GM21786 (cell line): Measurements from ENCODE around the gene MYO9B.

Experiments used
- ATAC-seq: cut with Tn5 transposase; IDR thresholded peaks from one replicate; pipeline ENCODE4 v1.9.1; 2021; ENCODE audit not compliant: unreplicated experiment

The MYO9B gene

GRCh38 chr19:17061205-17061604, 14.4 kb upstream of the MYO9B start:
- no peak for ATAC-seq

GRCh38 chr19:17061691-17062090, 13.9 kb upstream of the MYO9B start:
- no peak for ATAC-seq

GRCh38 chr19:17063428-17063827, 12.1 kb upstream of the MYO9B start:
- ATAC-seq = no peak

- ATAC-seq = no peak
Measured at GRCh38 chr19:17069193-17069592, 6.4 kb upstream of the MYO9B start.

- no peak for ATAC-seq
Measured at GRCh38 chr19:17070421-17070820, 5.2 kb upstream of the MYO9B start.

- ATAC-seq = no peak
Measured at GRCh38 chr19:17070912-17071311, 4.7 kb upstream of the MYO9B start.

GRCh38 chr19:17073869-17074633, 1.5 kb upstream of the MYO9B start:
- ATAC-seq = no peak

- ATAC-seq = peak; percentile 2
Measured at GRCh38 chr19:17074634-17075034, 943 bp upstream of the MYO9B start.

- ATAC-seq = no peak
Measured at GRCh38 chr19:17075864-17076542, 426 bp downstream of the MYO9B start.

GRCh38 chr19:17076543-17076991, 990 bp downstream of the MYO9B start:
- ATAC-seq = no peak

GRCh38 chr19:17077447-17078028, 2.0 kb downstream of the MYO9B start:
- no peak for ATAC-seq

GRCh38 chr19:17078036-17078919, 2.7 kb downstream of the MYO9B start:
- ATAC-seq = no peak

GRCh38 chr19:17078920-17079709, 3.5 kb downstream of the MYO9B start:
- no peak for ATAC-seq

GRCh38 chr19:17079710-17080439, 4.3 kb downstream of the MYO9B start:
- ATAC-seq = no peak

- no peak for ATAC-seq
Measured at GRCh38 chr19:17080440-17080801, 4.8 kb downstream of the MYO9B start.

- no peak for ATAC-seq
Measured at GRCh38 chr19:17081672-17082630, 6.4 kb downstream of the MYO9B start.

GRCh38 chr19:17086120-17086519, 10.5 kb downstream of the MYO9B start:
- no peak for ATAC-seq

- ATAC-seq = no peak
Measured at GRCh38 chr19:17086834-17087233, 11.3 kb downstream of the MYO9B start.

- no peak for ATAC-seq
Measured at GRCh38 chr19:17088552-17088951, 13.0 kb downstream of the MYO9B start.
